Activated T-helper 2 cell treated with anti-CD3 and anti-CD28 coated beads, Interferon-gamma antibody, Interleukin-2, Interleukin-4, amounts not matched to agents 10 μg/mL and 5 μg/mL and 100 μg/mL, durations not matched to agents 14 hours and 24 hours and 36 hours (primary cell): ENCODE results near the gene KAZN. TPM values are rescaled to one million over a fixed set of nuclear protein-coding genes. Genes with fewer than 3 reads are reported as not detected.

Experiments used
- DNase-seq: peaks from one replicate; pipeline ENCODE4 v3.0.0; 2021; ENCODE audit warnings: low spot score
- H3K27ac Mint-ChIP-seq: one replicate; pipeline ENCODE4 v1.8.0; 2021; ENCODE audit warnings: mixed read lengths
- H3K27me3 Mint-ChIP-seq: one replicate; pipeline ENCODE4 v1.8.0; 2021; ENCODE audit warnings: low read depth, mixed read lengths
- H3K36me3 Mint-ChIP-seq: one replicate; pipeline ENCODE4 v1.8.0; 2021; ENCODE audit warnings: low read depth, mixed read lengths
- H3K4me1 Mint-ChIP-seq: one replicate; pipeline ENCODE4 v1.8.0; 2021; ENCODE audit warnings: low read depth, mixed read lengths
- H3K4me3 Mint-ChIP-seq: one replicate; pipeline ENCODE4 v1.8.0; 2021; ENCODE audit warnings: low read depth, mild to moderate bottlenecking, moderate library complexity, mixed read lengths
- H3K9me3 Mint-ChIP-seq: one replicate; pipeline ENCODE4 v1.8.0; 2021; ENCODE audit warnings: mixed read lengths
- intact Hi-C: fragments of 100-400 bp; cut with micrococcal nuclease; formaldehyde crosslinking; loops from one replicate; pipeline ENCODE4 v1.15.1; 2023
- total RNA-seq: library from RNA; stranded (reverse); gene quantifications from 2 replicates; pipeline ENCODE4 v1.2.3, GENCODE V29; 2022

KAZN gene
- total RNA-seq, 1 donor from 2014 or later, result 0.68 TPM

DNA sequence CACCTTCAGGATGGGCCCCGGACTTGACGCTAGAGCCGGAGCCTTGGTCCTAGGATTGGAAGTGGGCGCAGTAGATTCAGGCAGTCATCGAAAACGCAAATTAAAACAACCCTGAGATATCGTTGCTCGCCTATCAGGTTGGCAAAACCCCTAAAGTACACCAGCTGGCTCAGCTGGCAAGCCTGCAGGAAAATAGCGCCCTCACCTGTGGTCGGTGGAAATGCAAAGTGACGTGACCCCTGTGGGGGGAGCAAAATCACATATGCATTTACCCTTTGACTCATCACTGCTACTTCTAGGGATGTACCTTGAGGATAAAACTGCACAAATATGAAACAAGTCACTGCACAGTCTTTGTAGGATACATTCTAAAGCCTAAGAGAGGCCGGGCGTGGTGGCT is 384.8 kb downstream of the KAZN start:
- H3K27ac Mint-ChIP-seq, result no peak overlapping the region
- intact Hi-C loops, result no loop called here
- H3K27me3 Mint-ChIP-seq, result no peaks in the 10 kb centered on the region
- DNase-seq, result no peak
- no peaks in the 10 kb centered on the region for H3K36me3 Mint-ChIP-seq
- no peak overlapping the region for H3K4me3 Mint-ChIP-seq
- no peaks in the 10 kb centered on the region for H3K9me3 Mint-ChIP-seq
- peaks cover 4% of the 10 kb centered on the region for H3K4me1 Mint-ChIP-seq

- no peaks in the 10 kb centered on the region for H3K36me3 Mint-ChIP-seq
- H3K4me3 Mint-ChIP-seq, result no peak overlapping the region
- no peaks in the 10 kb centered on the region for H3K4me1 Mint-ChIP-seq
- intact Hi-C loops, result no loop called here
- H3K27me3 Mint-ChIP-seq, result no peaks in the 10 kb centered on the region
- no peak for DNase-seq
- H3K27ac Mint-ChIP-seq, result no peak overlapping the region
- no peaks in the 10 kb centered on the region for H3K9me3 Mint-ChIP-seq
These were observed 387.7 kb downstream of the KAZN start for GRCh38 chr1:14986168-14986567.

DNA sequence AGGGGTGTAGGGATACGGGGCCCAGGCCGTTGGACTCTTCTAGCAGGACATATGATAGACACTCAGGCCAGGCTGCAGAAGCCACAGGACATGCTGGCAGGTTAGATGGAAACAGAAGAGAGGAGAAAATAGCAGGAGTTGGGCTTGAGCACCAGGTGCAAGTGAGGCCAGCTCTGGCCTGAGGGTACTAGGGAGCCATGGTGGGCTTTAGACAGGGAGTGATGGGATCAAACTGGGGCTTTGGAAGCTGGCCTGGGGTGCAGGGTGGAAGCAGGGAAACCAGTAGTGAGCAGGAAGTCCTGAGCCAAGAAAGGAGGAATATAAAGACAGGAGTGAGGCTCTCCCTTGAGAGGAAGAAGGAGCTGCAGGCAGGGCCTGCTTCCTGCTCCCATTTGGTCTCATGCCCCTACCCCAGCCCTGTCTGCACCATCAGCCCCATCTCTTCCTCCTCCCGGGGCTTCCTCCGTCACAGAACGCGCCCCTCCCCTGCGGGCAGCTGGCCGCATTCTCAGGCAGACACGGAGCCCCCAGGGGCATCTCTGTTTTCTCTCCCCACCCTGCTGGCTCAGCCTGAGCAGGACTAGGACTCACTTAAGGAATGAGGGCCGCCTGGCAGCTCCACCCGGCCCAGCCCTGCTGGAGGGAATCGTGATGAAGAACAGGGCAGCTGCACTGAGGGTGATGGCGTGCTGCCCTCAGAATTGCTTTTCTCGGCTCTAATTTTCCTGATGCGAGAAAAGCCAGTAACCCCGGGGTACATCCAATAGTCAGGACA is 389.5 kb downstream of the KAZN start:
- no peak overlapping the region for H3K4me3 Mint-ChIP-seq
- H3K4me1 Mint-ChIP-seq, result no peaks in the 10 kb centered on the region
- intact Hi-C loops, result no loop called here
- no peaks in the 10 kb centered on the region for H3K36me3 Mint-ChIP-seq
- H3K27ac Mint-ChIP-seq, result no peak overlapping the region
- DNase-seq, result no peak
- no peaks in the 10 kb centered on the region for H3K9me3 Mint-ChIP-seq
- H3K27me3 Mint-ChIP-seq, result no peaks in the 10 kb centered on the region

DNA sequence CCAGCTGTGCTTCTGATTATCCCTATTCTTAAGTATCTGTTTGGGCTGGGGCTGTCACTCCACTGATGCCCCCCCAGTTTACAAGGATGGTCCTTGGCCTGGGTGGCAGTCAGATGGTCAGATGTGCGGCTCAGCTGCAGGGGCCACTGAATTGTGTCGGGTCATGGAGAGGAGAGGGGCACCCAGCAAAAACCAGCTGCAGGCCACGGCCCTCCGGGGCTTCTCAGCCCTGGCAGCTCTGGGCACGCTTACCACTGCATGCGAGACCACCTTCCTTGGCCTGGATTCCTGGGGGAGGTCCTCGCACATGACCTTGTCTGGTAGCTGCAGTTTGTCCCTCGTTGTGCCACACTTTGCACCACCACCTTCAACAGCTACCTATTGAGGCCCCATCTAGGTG is 390.2 kb downstream of the KAZN start:
- no peak for DNase-seq
- Mint-ChIP-seq H3K27ac (no peak overlapping the region), H3K4me3 (no peak overlapping the region), H3K36me3 (no peaks in the 10 kb centered on the region), H3K27me3 (no peaks in the 10 kb centered on the region), H3K9me3 (no peaks in the 10 kb centered on the region), H3K4me1 (no peaks in the 10 kb centered on the region)
- intact Hi-C loops, result no loop called here

DNA sequence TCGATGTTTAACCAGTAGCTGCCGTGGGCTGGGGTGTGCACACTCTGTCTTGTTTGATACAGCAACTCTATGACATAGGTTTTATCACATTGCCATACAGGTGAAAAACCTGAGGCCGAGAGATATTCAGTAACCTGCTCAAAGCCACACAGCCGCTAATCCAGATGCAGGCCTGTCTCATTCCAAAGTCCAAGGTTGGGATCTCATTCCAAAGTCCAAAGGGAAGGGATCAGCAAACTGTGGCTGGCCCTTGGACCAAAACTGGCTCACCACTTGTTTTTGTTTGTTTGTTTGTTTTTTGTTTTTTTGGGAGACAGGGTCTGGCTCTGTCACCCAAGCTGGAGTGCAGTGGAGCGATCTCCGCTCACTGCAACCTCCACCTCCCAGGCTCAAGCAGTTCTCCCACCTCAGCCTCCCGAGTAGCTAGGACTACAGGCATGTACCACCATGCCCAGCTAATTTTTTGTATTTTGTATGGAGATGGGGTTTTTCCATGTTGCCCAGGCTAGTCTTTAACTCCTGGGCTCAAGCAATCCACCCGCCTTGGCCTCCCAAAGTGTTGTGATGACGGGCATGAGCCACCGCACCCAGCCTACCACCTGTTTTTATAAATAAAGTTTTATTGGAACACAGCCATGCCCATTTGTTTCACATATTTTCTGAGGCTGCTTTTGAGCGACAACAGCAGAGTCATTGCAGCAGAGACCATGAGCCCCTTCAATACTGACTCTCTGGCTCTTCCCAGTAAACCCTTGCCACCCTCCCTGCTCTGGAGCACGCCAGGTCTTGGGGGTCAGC is 391.6 kb downstream of the KAZN start:
- no peak for DNase-seq
- intact Hi-C loops, result no loop called here
- Mint-ChIP-seq H3K27ac (no peak overlapping the region), H3K4me3 (no peak overlapping the region), H3K9me3 (no peaks in the 10 kb centered on the region), H3K4me1 (no peaks in the 10 kb centered on the region), H3K27me3 (no peaks in the 10 kb centered on the region), H3K36me3 (no peaks in the 10 kb centered on the region)

- Mint-ChIP-seq H3K4me3 (no peak overlapping the region), H3K4me1 (no peaks in the 10 kb centered on the region), H3K27me3 (no peaks in the 10 kb centered on the region), H3K9me3 (no peaks in the 10 kb centered on the region), H3K27ac (no peak overlapping the region), H3K36me3 (no peaks in the 10 kb centered on the region)
- intact Hi-C loops, result no loop called here
- DNase-seq, result no peak
These were observed 394.9 kb downstream of the KAZN start for GRCh38 chr1:14993414-14993813.

GRCh38 chr1:14994148-14994547 is 395.7 kb downstream of the KAZN start:
- no peaks in the 10 kb centered on the region for H3K36me3 Mint-ChIP-seq
- no peaks in the 10 kb centered on the region for H3K27me3 Mint-ChIP-seq
- H3K9me3 Mint-ChIP-seq, result no peaks in the 10 kb centered on the region
- H3K27ac Mint-ChIP-seq, result no peak overlapping the region
- intact Hi-C loops, result no loop called here
- H3K4me3 Mint-ChIP-seq, result no peak overlapping the region
- H3K4me1 Mint-ChIP-seq, result no peaks in the 10 kb centered on the region
- DNase-seq, result no peak

GRCh38 chr1:14994841-14995437 is 396.5 kb downstream of the KAZN start:
- Mint-ChIP-seq H3K9me3 (no peaks in the 10 kb centered on the region), H3K27me3 (no peaks in the 10 kb centered on the region), H3K36me3 (no peaks in the 10 kb centered on the region), H3K27ac (no peak overlapping the region), H3K4me3 (no peak overlapping the region), H3K4me1 (no peaks in the 10 kb centered on the region)
- intact Hi-C loops, result no loop called here
- DNase-seq, result no peak

DNA sequence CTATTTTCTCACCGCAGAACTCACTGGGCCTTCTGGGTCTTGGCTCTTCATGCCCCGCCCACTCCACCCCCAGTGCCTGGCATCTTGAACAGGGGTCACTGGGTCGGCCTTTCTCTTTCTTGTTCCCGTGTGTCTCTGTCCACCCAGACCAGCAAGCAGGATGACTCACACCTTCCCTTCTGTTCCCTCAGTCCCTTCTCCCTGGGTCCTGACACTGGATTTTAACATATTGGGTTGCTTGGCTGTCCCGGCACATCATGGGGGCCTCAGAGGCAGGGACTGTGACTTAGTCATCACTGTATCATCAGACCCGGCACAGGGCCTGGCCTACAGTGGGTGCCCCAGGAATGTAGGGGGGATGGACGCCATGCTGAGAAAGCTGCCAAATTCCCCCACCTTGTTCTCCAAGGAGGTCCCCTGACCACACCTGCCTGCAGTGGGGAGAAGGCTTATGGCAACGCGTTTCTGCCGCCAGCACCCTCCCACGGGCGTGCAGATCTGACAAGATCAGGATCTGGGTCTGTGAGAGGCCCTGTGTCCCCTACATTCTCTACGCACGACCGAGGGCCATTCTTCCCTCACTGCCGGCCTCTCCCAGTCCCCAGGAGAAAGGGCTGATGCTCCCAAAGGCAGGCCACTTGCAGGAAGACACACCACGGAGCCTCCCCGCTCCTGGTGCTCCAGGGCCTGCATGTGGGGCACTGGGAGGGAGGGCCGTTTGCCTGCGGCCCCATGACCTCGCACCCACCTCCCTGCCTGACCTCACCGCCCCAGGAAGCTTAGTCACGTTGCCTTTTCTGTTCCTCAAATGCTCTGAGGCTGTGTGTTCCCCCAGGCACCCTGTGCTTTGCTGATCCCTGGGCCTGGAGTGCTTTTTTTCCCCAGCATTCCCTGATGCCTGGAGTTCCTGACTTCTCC is 397.9 kb downstream of the KAZN start:
- intact Hi-C loops, result no loop called here
- Mint-ChIP-seq H3K9me3 (no peaks in the 10 kb centered on the region), H3K4me1 (no peaks in the 10 kb centered on the region), H3K27me3 (no peaks in the 10 kb centered on the region), H3K36me3 (no peaks in the 10 kb centered on the region), H3K4me3 (no peak overlapping the region), H3K27ac (no peak overlapping the region)
- DNase-seq, result no peak

DNA sequence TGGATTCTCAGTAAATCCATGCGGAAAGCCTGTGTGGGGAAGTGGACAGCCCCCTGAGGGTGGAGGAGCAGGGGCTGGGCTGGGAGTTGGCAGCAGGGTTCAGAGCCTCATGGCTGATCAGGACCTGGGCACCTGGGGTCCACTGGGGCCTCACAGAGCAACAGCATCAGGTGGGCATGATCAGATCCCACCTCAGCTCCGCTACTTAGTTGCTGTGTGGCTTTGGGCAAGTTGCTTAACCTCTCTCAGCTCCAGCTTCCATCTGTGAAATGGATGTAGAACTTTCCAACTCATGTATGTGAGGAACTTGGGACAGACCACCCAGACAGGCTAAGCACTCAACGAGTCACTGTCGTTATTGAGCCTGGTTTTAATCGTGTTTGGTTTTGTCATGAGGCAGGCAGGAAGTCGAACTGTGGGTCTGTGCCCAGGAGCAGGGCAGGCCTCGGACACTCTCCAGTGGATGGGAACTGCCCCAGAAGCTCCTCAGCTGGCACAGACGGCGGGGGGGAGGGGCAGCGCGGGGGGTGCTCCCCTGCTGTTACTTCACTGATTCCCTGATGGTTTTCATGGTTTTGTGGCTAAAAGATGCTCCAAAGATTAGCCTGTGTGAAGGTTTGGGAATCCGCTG is 399.3 kb downstream of the KAZN start:
- H3K27me3 Mint-ChIP-seq, result no peaks in the 10 kb centered on the region
- H3K4me1 Mint-ChIP-seq, result no peaks in the 10 kb centered on the region
- H3K36me3 Mint-ChIP-seq, result no peaks in the 10 kb centered on the region
- H3K27ac Mint-ChIP-seq, result no peak overlapping the region
- H3K4me3 Mint-ChIP-seq, result no peak overlapping the region
- intact Hi-C loops, result no loop called here
- no peak for DNase-seq
- H3K9me3 Mint-ChIP-seq, result no peaks in the 10 kb centered on the region

- Mint-ChIP-seq H3K9me3 (no peaks in the 10 kb centered on the region), H3K27me3 (no peaks in the 10 kb centered on the region), H3K27ac (no peak overlapping the region), H3K36me3 (no peaks in the 10 kb centered on the region), H3K4me1 (no peaks in the 10 kb centered on the region), H3K4me3 (no peak overlapping the region)
- intact Hi-C loops, result no loop called here
- no peak for DNase-seq
These were observed 401.0 kb downstream of the KAZN start for GRCh38 chr1:14999441-14999840.

DNA sequence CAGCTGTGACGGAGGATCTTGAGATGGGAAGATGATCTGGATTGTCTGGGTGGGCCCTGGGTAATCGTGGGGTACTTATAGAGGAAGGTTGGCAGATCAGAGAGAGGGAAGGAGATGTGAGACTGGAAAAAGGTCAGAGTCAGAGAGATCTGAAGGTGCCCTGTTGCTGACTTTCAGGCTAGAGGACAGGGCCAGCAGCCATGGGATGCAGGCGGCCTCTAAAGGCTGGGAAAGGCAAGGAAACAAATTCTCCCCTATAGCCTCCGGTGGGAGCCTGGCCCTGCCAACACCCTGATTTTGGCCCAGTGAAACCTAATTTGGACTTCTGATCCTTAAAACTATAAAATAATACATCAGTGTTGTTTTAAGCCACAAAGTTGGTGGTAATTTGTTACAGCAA is 401.5 kb downstream of the KAZN start:
- Mint-ChIP-seq H3K36me3 (no peaks in the 10 kb centered on the region), H3K27ac (no peak overlapping the region), H3K4me3 (no peak overlapping the region), H3K27me3 (no peaks in the 10 kb centered on the region), H3K9me3 (no peaks in the 10 kb centered on the region), H3K4me1 (no peaks in the 10 kb centered on the region)
- no peak for DNase-seq
- intact Hi-C loops, result no loop called here
